Tibial nerve (tissue), 4 donors: ENCODE data around the gene SH3YL1.

Source experiments
- CTCF ChIP-seq, 5 experiments: fragments of 200-600 bp in 3 of 5; fragments of 450-650 bp in 2 of 5; sonication (generic) in 3 of 5; IDR thresholded peaks; one replicate each; pipeline ENCODE4 v1.5.1; 2016 to 2019; ENCODE audit warnings: antibody characterized with exemption in 5 of 5, mild to moderate bottlenecking in 3 of 5, moderate library complexity in 2 of 5
- EP300 ChIP-seq, 2 donors: sonication (generic); formaldehyde crosslinking; IDR thresholded peaks; one replicate each; pipeline ENCODE4 v1.6.1; 2017; ENCODE audit warnings: antibody characterized with exemption in 2 of 2, mild to moderate bottlenecking in 1 of 2
- POLR2A ChIP-seq, 2 donors: fragments of 450-650 bp; IDR thresholded peaks; one replicate each; pipeline ENCODE4 v1.6.1; 2017; ENCODE audit warnings: antibody characterized with exemption in 2 of 2, mild to moderate bottlenecking in 2 of 2, moderate library complexity in 2 of 2

- no peak for TF ChIP-seq CTCF (IDR thresholded peaks at IDR 0.05)
- TF ChIP-seq EP300 (IDR thresholded peaks at IDR 0.05), result no peak
- no peak for TF ChIP-seq POLR2A (IDR thresholded peaks at IDR 0.05)
These were observed 16.8 kb upstream of the SH3YL1 start for GRCh38 chr2:280650-281110.
